ENCODE results near the gene JADE2.
"Not testable (repeated sequence)": the region's sequence is repeated elsewhere in the genome, so short reads cannot be mapped to it uniquely, and the experiment has no call there.

Gene JADE2

GRCh38 chr5:134524826-134525682 is at the start of gene JADE2:
Gene JADE2, plus strand, starts transcription at chr5:134525670. Its CDS starts 10,188 bp downstream, at chr5:134535858.
- peak; percentile 30 for DNase-seq

DNA sequence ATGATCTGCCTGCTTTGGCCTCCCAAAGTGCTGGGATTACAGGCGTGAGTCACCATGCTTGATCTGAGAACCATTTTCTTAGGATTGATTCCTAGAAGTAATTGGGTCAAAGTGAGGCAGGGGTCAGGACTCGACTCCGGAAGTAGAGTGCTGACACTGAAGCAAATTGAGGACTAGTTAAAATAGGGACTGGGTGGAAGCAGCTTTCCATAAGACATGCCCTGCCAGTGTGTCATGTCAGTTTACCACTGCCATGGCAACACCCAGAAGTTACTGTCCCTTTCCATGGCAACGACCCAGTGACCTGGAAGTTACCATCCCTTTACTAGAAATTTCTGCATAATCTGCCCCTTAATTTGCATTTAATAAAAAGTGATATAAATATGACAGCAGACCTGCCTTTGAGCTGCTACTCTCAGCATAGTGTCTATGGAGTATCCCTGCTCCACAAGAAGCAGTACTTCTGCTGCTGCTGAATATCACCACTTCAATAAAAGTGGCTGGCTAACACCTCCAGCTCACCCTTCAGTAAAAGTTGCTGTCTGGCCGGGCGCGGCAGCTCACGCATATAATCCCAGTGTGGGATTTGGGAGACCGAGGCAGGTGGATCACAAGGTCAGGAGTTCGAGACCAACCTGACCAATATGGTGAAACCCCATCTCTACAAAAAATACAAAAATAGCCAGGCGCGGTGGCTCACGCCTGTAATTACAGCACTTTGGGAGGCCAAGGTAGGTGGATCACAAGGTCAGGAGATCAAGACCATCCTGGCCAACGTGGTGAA is 47.8 kb upstream of the JADE2 start:
- no peak for DNase-seq

- no peak for DNase-seq
Observed at GRCh38 chr5:134479839-134480238, 45.6 kb upstream of the JADE2 start.

DNA sequence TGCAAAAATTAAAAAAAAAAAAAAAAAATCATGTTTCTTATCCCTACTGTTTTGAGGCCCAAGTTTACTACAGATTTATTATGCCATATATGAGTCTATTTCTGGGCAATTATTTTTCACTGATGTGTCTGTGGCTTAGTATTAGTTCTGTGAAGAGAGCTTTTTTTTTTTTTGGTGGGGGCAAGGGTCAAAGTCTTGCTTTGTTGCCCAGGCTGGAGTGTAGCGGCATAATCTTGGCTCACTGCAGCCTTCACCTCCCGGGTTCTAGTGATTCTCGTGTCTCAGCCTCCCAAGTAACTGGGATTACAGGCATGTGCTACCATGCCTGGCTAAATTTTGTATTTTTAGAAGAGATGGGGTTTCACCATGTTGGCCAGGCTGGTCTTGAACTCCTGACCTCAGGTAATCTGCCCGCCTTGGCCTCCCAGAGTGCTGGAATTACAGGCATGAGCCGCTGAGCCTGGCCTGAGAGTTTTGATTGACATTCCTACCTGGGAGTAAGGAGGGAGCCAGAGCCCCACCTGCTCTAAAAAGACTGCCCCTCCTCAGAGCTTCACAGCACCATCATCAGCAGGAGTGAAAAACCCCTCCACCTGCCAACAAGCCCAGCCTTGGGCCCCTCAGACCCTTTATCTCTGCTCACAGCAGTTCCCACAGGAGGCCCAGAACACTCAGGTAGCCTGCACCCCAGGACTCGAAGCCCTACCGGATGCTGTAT is 36.1 kb upstream of the JADE2 start:
- no peak for DNase-seq

GRCh38 chr5:134490255-134490924 is 35.1 kb upstream of the JADE2 start:
- no peak for DNase-seq

GRCh38 chr5:134490925-134491271 is 34.6 kb upstream of the JADE2 start:
- no peak for DNase-seq

GRCh38 chr5:134491841-134492442 is 33.5 kb upstream of the JADE2 start:
- no peak for DNase-seq

GRCh38 chr5:134492568-134492967 is 32.9 kb upstream of the JADE2 start:
- DNase-seq: no peak

- no peak for DNase-seq
Observed at GRCh38 chr5:134493461-134494055, 31.9 kb upstream of the JADE2 start.

DNA sequence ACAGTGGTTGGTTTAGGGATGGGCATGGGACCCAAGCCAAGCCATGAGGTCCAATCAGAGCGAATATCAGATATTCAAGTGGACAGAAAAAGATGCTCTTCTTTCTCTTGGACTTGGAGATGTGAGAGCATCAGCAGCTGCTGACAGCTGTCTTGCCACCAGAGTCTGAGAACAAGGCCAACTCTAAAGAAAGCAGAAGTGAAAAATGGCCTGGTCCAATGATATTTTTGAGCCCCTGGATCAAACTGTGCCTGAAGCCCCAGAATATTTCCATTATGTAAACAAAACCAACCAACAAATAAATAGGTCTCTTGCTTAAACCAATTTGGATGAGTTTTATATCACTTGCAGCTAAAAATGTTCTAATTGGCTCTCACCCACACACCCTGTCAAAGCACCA is 30.7 kb upstream of the JADE2 start:
- DNase-seq: no peak

- DNase-seq: not testable (repeated sequence)
Observed at GRCh38 chr5:134499905-134500304, 25.6 kb upstream of the JADE2 start.

- no peak for DNase-seq
Observed at GRCh38 chr5:134500699-134501430, 24.6 kb upstream of the JADE2 start.

DNA sequence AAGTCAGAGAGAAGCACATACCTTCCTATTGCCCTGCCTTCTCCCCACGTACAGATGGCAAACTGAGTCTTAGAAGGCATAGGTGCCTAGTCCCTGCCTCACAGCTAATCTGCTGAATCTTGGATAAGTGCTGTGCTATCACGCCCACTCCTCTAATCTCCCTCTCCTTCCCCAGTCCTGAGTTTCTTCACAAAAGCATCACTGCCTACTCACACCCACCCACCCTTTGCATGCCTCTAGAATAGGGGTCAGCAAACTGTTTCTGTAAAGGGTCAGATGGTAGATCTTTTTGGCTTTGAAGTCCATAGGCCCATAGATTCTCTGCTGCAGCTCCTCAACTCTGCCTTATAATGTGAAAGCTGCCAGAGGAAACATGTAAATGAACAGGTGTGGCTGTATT is 23.2 kb upstream of the JADE2 start:
- no peak for DNase-seq

DNA sequence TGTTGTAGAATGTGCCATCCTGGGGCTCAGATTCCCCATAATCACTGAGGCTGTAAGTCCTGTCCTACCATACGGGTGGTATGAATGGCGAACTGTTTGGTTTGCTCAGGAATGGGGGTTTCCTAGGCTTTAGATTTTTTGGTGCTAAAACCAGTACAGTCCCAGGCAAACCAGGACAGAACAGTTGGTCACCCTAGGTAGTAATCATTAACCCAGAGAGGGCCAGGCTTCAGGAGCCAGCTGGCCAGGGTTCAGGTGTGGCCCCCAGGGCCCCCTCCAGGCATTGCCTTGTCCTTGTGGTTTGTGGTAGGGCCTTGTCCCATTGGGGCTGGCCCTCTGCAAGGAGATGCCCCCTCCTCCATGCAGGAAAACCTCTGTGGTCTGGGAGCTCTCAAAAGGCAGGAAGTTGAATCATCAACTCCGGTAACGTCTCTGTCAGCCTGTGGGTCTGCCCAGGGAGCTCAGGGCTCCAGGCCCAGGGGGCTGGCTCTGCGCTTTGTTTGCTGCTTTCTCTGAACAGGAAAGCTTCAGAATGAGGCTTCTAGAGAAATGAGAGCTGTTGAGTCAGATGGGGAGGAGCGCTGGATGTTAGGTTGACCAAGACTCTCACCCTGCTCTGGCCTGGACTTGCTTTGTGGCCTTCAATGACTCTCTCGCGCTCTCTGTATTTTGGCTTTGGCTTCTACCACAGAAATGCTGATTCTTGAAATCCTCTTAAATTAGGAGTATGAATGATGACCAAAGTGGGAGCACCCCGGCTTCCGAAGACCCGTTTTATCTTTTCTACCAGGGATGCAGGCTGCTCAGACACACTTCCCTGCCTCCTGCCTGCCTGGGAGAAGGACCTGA is 22.2 kb upstream of the JADE2 start:
- DNase-seq: peak; percentile 86

- no peak for DNase-seq
Observed at GRCh38 chr5:134503937-134504437, 21.5 kb upstream of the JADE2 start.

- DNase-seq: no peak
Observed at GRCh38 chr5:134504629-134505300, 20.7 kb upstream of the JADE2 start.

DNA sequence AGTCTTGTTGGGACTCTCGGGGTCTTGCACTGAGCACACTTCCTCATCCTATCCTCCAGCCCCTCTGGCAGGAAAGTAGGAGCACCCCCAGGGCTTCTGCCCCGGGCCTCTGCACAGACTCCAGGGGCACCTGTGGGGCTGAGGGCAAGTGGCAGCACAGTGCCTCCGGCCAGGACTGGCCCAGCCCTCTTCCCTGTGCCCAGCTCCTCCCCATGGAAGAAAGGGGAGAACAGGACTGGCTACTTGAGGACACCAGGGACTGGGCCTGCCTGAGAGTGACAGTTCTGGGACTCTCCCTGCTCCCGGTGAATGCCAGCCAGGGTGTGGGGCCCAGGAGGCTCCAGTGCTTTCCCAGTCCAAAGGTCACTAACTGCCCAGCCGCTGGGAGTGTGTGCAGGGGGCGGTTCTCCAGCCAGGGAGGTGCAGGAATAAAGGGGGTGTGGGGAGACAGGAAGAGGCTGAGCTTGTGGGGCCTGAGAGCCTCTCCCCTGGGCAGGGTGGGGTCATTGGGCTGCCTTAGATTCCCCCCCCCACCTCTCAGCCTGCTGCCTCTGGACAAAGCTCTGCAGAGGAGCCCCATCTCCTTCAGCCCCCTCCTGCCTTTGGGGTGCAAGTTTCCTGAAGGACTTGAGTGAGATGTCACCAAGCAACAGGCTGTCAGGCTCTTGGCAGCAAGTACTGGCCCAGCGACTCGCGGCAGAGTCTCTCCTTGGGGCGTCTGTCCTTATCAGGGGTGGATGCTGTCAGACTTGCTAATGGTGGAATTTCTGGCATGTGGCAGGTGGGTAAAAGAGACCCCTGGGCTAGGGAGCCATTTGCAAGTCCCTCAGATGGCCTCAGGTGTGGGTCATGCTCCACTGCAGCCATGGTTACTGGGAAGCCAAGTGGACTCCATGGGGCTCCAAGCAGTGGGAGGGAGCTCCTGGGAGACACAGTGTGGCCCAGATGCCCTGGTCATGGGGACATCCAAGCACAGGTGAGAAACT is 19.1 kb upstream of the JADE2 start:
- no peak for DNase-seq

- DNase-seq: no peak
Observed at GRCh38 chr5:134507452-134507851, 18.0 kb upstream of the JADE2 start.

Data from GF-D8 (cell line).